Uterus (tissue), 2 donors: ENCODE data around the gene OR56A3.

Experiments
- POLR2A ChIP-seq, 2 donors: fragments of 450-650 bp; IDR thresholded peaks; one replicate each; pipeline ENCODE4 v1.6.1; 2016; ENCODE audit warnings: antibody characterized with exemption in 2 of 2, mild to moderate bottlenecking in 1 of 2, moderate library complexity in 1 of 2
- TF ChIP-seq, protein P1 (sequence below), 4 experiments: fragments of 200-600 bp in 2 of 4; fragments of 450-650 bp in 2 of 4; sonication (generic) in 2 of 4; IDR thresholded peaks; one replicate each; pipeline ENCODE4 v1.5.1; 2016 to 2019; ENCODE audit warnings: antibody characterized with exemption in 4 of 4, mild to moderate bottlenecking in 2 of 4, moderate library complexity in 1 of 4

DNA sequence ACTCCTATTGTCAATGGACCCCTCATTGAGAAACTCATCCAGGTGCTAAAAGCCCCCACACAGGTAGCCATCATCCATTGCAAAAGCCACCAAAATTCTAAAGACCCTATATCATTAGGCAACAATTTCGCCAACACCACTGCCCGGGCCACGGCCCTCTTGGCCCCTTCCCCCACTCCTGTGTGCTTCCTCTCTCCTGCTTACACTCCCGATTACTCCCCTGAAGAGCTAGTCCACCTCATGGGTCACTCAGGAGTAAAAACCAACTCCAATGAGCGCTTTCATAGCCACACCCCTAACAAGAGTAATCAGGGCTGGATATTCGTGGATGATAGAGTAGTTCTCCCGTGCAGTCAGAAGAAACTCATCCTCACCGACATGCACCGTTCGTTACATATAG, 8.9 kb upstream of the OR56A3 start:
- no peak for TF ChIP-seq POLR2A (IDR thresholded peaks at IDR 0.05)
- TF ChIP-seq, protein P1, sequence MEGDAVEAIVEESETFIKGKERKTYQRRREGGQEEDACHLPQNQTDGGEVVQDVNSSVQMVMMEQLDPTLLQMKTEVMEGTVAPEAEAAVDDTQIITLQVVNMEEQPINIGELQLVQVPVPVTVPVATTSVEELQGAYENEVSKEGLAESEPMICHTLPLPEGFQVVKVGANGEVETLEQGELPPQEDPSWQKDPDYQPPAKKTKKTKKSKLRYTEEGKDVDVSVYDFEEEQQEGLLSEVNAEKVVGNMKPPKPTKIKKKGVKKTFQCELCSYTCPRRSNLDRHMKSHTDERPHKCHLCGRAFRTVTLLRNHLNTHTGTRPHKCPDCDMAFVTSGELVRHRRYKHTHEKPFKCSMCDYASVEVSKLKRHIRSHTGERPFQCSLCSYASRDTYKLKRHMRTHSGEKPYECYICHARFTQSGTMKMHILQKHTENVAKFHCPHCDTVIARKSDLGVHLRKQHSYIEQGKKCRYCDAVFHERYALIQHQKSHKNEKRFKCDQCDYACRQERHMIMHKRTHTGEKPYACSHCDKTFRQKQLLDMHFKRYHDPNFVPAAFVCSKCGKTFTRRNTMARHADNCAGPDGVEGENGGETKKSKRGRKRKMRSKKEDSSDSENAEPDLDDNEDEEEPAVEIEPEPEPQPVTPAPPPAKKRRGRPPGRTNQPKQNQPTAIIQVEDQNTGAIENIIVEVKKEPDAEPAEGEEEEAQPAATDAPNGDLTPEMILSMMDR (IDR thresholded peaks at IDR 0.05): no peak
